ENCODE results near the gene SSUH2. TPM values are rescaled to one million over a fixed set of nuclear protein-coding genes. Genes with fewer than 3 reads are reported as not detected.

Gene SSUH2
- total and polyA plus RNA-seq, 3 donors from 2014 or later, result 9.8 to 28.9 (median 15.0) TPM

DNA sequence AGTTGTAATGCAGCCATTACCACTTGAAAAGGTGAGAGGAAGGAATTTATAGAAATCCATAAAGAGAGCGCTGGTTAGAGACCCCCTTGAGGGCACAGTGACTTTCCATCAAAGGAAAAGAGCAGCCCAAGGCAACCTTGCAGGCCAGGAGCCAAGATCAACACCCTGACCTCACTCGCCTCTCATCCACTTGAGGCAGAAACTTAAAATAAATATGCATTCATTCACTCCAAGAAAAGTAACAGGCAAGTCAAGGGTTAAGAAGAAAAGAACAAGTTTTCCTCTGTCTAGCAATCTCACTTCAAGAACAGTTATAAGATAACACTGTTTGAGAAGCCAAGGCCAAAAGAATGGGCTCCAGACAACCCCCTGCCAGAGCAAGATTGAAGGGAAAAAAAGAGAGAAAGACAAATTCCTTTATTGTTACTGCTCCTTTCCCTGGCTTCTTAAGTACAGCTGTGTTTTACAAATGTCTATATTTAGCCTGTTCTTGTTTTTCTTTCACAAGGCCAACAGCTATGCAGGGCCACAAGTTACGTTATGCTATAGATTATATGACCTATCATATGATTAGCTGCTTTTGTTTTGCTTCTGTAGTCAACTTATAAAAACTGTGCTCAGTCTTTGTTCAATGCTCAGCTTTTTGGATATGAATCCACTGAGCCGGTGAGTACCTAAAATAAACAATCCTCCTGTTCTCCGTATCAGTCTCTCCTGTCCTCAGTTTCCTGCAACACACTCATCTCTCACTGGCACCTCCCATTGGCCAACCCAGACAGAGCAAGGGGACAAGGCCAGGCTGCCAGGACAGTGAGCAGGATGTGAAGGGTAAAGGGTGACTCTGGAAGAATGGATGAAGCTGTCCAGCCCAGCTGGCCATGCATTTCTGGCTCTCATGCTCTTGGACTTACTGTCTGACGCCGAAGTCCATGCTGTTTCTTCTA, 15.8 kb upstream of the SSUH2 start:
- intact Hi-C loops (cut with DNase I; ENCODE audit: low total_unique reads), result no loop called here
- Histone ChIP-seq H3K36me3 (ENCODE audit: low read depth, missing control alignments) (no peaks in the 10 kb centered on the region), H3K4me3 (no peak overlapping the region), H3K27ac (peak overlapping the region in 1 of 2 donors; percentile 19), H3K4me1 (peaks cover 38% of the 10 kb centered on the region), H3K9me3 (no peaks in the 10 kb centered on the region), H3K27me3 (no peaks in the 10 kb centered on the region)
- 40 to 47% methylated on average over 6 to 7 of the region's 7 CpGs for WGBS, 2 donors
- TF ChIP-seq POLR2A (IDR thresholded peaks at IDR 0.05), result no peak
- TF ChIP-seq, protein P1, sequence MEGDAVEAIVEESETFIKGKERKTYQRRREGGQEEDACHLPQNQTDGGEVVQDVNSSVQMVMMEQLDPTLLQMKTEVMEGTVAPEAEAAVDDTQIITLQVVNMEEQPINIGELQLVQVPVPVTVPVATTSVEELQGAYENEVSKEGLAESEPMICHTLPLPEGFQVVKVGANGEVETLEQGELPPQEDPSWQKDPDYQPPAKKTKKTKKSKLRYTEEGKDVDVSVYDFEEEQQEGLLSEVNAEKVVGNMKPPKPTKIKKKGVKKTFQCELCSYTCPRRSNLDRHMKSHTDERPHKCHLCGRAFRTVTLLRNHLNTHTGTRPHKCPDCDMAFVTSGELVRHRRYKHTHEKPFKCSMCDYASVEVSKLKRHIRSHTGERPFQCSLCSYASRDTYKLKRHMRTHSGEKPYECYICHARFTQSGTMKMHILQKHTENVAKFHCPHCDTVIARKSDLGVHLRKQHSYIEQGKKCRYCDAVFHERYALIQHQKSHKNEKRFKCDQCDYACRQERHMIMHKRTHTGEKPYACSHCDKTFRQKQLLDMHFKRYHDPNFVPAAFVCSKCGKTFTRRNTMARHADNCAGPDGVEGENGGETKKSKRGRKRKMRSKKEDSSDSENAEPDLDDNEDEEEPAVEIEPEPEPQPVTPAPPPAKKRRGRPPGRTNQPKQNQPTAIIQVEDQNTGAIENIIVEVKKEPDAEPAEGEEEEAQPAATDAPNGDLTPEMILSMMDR (IDR thresholded peaks at IDR 0.05), result no peak
- no peak for DNase-seq

DNA sequence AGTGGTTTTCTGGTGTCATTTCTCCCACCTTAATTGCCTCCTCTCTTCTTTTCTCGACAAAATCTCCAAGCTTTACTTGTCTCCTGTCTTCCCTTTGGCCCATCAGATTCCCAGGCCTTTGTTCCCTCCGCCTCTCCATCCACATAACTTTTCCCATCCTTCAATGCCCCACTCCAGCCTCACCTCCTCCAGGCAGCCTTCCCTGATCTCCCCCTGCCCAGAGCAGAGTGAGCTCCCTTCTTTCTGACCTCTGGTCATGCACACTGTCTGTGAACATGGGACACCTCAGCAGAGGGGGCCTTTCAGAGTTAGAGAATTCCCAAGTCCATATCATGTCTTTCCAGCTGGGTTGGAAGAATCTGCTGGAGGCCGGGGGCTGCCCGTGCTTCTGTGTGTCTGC, 14.6 kb upstream of the SSUH2 start:
- Histone ChIP-seq H3K27ac (peak overlapping the region in 1 of 2 donors; percentile 67), H3K4me3 (no peak overlapping the region), H3K4me1 (peaks cover 38% of the 10 kb centered on the region), H3K27me3 (no peaks in the 10 kb centered on the region), H3K9me3 (no peaks in the 10 kb centered on the region), H3K36me3 (ENCODE audit: low read depth, missing control alignments) (no peaks in the 10 kb centered on the region)
- WGBS, 2 donors, result 95 to 99% methylated on average over 4 of the region's 4 CpGs
- DNase-seq, result no peak
- TF ChIP-seq, protein P1 (IDR thresholded peaks at IDR 0.05), result no peak
- TF ChIP-seq POLR2A (IDR thresholded peaks at IDR 0.05), result no peak
- intact Hi-C loops (cut with DNase I; ENCODE audit: low total_unique reads), result no loop called here

DNA sequence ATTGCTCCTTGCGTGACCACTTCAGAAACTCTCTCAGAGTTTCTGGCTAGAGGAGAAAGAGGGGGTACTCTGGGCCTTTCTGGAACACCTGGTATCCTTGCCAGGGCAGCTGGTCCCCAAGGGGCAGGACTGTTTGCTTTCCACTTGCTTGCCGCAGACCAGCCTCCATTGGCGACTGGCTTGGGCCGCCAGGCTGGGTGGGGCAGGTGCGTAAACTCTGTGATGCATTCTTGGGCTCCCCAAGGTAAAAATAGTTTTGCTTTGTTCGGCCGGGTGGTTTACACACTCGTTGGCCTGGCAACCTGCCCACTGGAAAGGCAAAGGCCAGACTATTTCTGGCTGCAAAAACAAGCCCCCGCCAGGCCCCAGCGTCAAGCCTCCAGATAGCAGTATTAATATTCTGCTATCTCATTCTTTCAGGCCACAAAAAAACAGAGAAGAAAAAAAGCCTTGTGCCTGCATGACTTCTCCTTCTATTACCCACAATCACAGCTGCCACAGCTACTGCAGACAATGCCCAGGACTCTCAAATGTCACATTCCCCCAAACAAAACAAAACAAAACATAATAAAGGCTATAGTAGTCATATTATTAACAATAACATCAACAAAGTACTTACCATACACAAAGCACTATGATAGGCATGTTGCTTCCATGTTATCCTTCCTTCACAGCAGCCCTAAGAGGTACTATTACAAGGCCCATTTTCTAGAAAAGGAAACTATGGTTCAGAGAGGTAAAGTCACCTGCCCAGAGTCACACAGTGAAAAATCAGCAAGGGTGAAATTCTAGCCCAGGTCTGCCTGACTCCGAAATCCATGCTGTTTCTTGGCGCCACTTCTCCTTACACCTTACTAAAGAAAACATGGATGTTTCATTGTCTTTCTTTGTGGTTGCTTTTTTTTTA, 14.0 kb upstream of the SSUH2 start:
- no peaks in the 10 kb centered on the region for H3K9me3 ChIP-seq
- peak; percentile 92 for DNase-seq
- H3K36me3 ChIP-seq (ENCODE audit: low read depth, missing control alignments), result no peaks in the 10 kb centered on the region
- 35 to 53% methylated on average over 12 of the region's 12 CpGs for WGBS, 2 donors
- H3K4me1 ChIP-seq, result peaks cover 34% of the 10 kb centered on the region
- peak overlapping the region; percentile 60 to 67 for H3K27ac ChIP-seq
- no peaks in the 10 kb centered on the region for H3K27me3 ChIP-seq
- TF ChIP-seq, protein P1 (IDR thresholded peaks at IDR 0.05), result no peak
- no peak for TF ChIP-seq POLR2A (IDR thresholded peaks at IDR 0.05)
- intact Hi-C loops (cut with DNase I; ENCODE audit: low total_unique reads), result no loop called here
- no peak overlapping the region for H3K4me3 ChIP-seq

DNA sequence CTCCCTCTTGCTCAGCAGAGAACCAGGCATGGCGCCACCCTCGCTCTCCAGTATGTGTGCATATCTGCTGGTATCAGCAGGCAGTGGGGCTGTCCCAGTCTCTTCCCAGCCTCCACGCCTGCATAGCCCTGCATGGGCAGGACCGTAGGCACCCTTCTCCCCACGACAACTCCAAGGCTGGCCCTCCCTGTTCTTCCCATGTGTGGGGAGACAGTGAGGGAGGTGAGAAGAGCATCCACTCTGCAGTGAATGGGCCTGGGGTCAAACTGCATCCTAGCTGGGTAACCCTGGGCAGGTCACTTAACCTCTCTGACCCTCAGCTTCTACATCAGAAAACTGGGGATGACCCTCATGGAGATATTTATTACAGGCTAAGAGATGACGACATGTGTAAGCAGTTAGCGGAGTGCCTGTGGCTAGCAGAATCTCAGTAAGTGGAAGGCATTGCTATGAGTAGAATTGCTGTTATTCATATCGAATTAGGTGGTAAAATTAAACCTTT, 13.3 kb upstream of the SSUH2 start:
- Histone ChIP-seq H3K36me3 (ENCODE audit: low read depth, missing control alignments) (no peaks in the 10 kb centered on the region), H3K27ac (peak overlapping the region; percentile 41 to 60), H3K9me3 (no peaks in the 10 kb centered on the region), H3K4me1 (peaks cover 32% of the 10 kb centered on the region), H3K4me3 (no peak overlapping the region), H3K27me3 (no peaks in the 10 kb centered on the region)
- 68 to 82% methylated on average over 8 of the region's 8 CpGs for WGBS, 2 donors
- peak; percentile 34 for DNase-seq
- intact Hi-C loops (cut with DNase I; ENCODE audit: low total_unique reads), result no loop called here
- TF ChIP-seq, protein P1 (IDR thresholded peaks at IDR 0.05), result no peak
- no peak for TF ChIP-seq POLR2A (IDR thresholded peaks at IDR 0.05)

Data from testis (tissue), 3 donors.